ENCODE data around the gene TMEM178B.

Gene TMEM178B

GRCh38 chr7:141265668-141266067 lies 191.8 kb downstream of the TMEM178B start:
- no peak for DNase-seq

- no peak for DNase-seq
Observed at GRCh38 chr7:141268614-141269013, 194.8 kb downstream of the TMEM178B start.

GRCh38 chr7:141271451-141271850 lies 197.6 kb downstream of the TMEM178B start:
- no peak for DNase-seq

GRCh38 chr7:141272417-141272816 lies 198.6 kb downstream of the TMEM178B start:
- no peak for DNase-seq

- DNase-seq = no peak
Observed at GRCh38 chr7:141275350-141275749, 201.5 kb downstream of the TMEM178B start.

- DNase-seq = no peak
Observed at GRCh38 chr7:141276031-141276430, 202.2 kb downstream of the TMEM178B start.

GRCh38 chr7:141280100-141280499 lies 206.2 kb downstream of the TMEM178B start:
- DNase-seq = no peak

GRCh38 chr7:141281311-141281710 lies 207.4 kb downstream of the TMEM178B start:
- no peak for DNase-seq

- DNase-seq = no peak
Observed at GRCh38 chr7:141286522-141286921, 212.7 kb downstream of the TMEM178B start.

GRCh38 chr7:141287936-141288335 lies 214.1 kb downstream of the TMEM178B start:
- no peak for DNase-seq

GRCh38 chr7:141288626-141289025 lies 214.8 kb downstream of the TMEM178B start:
- no peak for DNase-seq

- DNase-seq = no peak
Observed at GRCh38 chr7:141290365-141290764, 216.5 kb downstream of the TMEM178B start.

GRCh38 chr7:141290973-141291372 lies 217.1 kb downstream of the TMEM178B start:
- no peak for DNase-seq

GRCh38 chr7:141291541-141291940 lies 217.7 kb downstream of the TMEM178B start:
- no peak for DNase-seq

- no peak for DNase-seq
Observed at GRCh38 chr7:141294143-141294829, 220.4 kb downstream of the TMEM178B start.

GRCh38 chr7:141295367-141295895 lies 221.6 kb downstream of the TMEM178B start:
- DNase-seq = no peak

GRCh38 chr7:141300816-141301215 lies 227.0 kb downstream of the TMEM178B start:
- DNase-seq = peak in 1 of 2 experiments; percentile 32

- no peak for DNase-seq
Observed at GRCh38 chr7:141301544-141301943, 227.7 kb downstream of the TMEM178B start.

GRCh38 chr7:141302617-141303016 lies 228.8 kb downstream of the TMEM178B start:
- DNase-seq = no peak

GRCh38 chr7:141304291-141304690 lies 230.4 kb downstream of the TMEM178B start:
- no peak for DNase-seq

- no peak for DNase-seq
Observed at GRCh38 chr7:141306081-141306480, 232.2 kb downstream of the TMEM178B start.

- no peak for DNase-seq
Observed at GRCh38 chr7:141312395-141312794, 238.5 kb downstream of the TMEM178B start.

GRCh38 chr7:141312828-141313521 lies 239.1 kb downstream of the TMEM178B start:
- no peak for DNase-seq

- DNase-seq = no peak
Observed at GRCh38 chr7:141313896-141314295, 240.0 kb downstream of the TMEM178B start.
